MM.1S (cell line): ENCODE data around the gene MRAS.

Source experiments
- CTCF ChIP-seq: fragments of 300-600 bp; sonication (generic); IDR thresholded peaks from 2 replicates; pipeline ENCODE4 v1.5.1; 2016; ENCODE audit warnings: antibody characterized with exemption, low read length, mixed read lengths
- EZH2 ChIP-seq: fragments of 300-600 bp; sonication (generic); optimal IDR thresholded peaks from 2 replicates; pipeline ENCODE3; 2017; ENCODE audit warnings: low read depth, mild to moderate bottlenecking, antibody characterized with exemption, low read length, mixed read lengths

GRCh38 chr3:138434875-138435772 is 86.7 kb downstream of the MRAS start:
- TF ChIP-seq CTCF (no peak), EZH2 (no peak)
